Activated CD4-positive, alpha-beta T cell treated with anti-CD3 and anti-CD28 coated beads for 24 hours (primary cell): ENCODE measurements around the gene NYNRIN.

Experiments used
- DNase-seq, 2 donors: peaks; one replicate each; pipeline ENCODE4 v3.0.0-alpha.2; 2020; ENCODE audit warnings: low read depth in 2 of 2

The NYNRIN gene

DNA sequence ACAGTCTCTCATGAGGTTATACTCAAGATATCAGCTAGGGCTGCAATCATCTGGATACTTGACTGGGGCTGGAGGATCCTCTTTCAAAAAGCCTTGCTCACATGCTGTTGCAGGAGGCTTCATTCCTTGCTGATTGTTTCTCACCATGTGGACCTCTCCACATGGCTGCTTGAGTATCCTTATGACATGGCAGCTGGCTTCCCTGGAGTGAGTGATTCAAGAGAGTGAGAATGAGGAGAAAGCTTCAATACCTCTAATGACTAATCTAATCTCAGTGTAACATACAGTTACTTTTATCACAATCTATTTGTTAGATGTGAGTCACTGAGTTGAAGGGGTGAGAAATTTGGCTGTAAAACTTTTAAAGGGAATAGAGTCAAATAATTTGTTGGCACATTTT lies 58.2 kb downstream of the NYNRIN start:
- no peak for DNase-seq

DNA sequence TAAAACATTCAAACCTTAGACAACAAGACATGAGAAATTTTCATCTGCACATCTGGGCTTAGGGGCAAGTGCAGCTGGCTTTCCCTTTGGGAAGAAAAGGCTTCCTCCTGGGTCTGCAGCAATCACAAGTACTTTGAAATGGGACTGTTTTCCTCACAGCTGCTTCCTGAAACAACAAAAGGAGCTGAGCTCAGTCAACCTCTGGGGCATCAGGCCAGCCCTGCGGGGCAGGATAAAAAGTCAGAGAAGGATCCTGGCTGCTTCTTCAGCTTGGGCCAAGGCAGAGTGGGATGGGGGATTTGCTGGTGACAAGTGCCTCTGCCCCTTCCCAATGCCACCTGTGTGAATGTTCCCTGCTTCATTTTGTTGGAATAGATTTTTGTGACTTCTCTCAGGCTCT lies 59.9 kb downstream of the NYNRIN start:
- DNase-seq: no peak

DNA sequence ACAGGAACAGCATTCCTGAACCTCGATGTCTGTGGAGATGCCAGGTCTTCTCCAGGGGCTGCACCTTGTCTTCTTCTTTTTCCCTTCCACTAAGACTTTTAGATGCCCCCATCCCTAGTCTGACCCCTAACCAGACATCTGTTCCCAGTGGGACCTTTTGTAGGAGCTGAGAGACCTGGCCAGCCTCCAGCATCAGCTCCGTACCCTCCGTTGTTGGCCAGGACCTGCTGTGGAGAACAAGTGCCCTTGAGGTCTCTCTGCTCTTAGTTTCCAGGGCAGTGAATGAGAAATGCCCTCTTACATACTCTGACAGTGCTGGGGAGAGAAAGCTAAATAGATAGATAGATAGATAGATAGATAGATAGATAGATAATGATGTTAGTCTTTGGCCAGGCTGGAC lies 60.5 kb downstream of the NYNRIN start:
- no peak for DNase-seq

DNA sequence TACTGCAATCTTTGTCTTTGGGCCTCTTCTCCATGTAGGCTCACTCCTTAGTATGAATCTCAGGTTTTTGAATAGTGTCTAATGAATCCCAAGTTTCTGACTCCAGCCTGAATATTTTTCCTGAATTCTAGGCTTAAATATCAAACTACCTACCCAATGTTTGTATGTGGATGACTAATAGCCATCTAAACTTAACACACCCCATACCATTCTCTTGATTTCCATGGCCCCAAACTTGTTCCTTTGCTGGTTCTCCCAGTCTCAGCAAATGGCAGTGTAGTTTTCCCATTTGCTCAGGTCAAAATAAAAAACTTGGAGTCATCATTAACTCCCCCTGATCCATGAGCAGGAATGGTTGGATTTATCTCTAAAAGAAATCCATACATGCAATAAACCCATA lies 62.5 kb downstream of the NYNRIN start:
- DNase-seq: no peak

DNA sequence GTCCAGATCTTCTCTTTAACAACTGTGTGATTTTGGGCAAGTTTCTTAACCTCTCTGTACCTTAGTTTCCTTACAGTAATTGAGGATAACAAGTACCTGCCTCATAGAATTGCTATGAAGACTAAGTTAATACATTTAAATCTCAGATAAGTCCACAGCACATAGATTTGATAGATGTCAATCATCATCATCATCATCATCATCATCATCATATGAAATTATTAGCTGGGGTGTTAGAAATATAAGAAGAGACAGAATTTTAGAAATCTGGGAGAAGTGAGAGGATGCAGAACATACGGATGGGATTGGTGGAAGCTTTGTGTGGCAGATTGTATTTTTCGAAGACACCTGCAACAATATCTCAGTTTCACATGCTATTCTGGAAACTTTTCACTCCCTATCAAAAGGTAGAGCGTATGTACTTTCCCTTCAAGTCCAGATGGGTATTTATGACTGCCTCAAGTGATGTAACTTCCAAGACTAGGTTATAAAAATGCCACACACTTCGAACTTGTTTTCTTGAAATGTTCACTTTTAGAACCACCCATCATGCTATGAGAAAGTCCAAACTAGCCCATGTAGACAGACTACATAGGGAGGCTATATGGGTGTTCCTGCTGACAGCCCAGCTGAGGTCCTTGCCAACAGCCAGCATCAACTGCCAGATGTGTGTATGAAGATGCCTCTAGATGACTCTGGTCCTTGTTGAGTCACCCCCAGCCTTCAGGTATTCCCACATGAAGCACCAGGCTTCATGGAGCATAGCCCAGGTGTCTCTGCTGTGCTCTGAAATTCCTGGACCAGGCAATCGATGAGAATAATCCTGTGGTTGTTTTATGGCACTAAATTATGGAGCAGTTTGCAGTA lies 64.4 kb downstream of the NYNRIN start:
- no peak for DNase-seq

DNA sequence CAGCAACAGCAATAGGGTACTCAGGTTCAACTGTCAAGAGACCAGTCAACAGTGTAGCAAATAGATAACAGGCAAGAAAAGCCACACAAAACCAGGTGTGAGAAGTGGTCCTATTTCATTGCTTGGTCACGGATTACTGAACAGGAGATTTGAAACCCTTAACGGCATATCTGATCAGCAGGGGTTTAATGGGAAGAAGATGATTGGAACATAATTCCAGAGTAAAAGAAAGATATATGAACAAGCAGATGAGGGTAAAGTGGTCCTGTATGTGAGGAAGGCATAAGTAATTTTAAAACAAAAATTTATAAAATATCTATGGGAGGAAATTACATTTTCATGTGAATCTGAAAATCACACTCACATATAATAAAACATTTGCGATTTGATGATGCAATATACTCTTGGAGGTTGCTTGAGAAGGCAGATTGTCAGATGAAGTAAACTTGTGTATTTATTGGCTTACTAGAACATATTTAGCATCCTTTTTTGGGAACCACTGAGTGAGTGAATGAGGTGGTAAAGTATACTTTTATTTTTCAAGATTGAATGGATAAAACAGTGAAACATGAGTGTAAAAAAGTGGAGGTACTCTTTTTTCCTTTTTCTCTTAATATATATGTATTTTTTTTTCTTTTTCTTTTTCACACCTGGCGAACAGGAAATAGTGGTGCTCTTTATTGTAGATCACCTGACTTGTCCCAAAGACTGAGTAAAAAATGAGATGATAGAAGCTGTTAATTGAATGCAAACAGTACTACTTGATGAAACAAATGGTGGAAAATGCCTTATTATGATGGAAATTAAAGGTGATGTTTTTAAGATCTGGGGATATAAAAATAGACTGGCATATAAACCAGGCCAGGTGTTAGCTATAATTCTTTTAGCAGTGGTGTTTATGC lies 65.3 kb downstream of the NYNRIN start:
- no peak for DNase-seq

DNA sequence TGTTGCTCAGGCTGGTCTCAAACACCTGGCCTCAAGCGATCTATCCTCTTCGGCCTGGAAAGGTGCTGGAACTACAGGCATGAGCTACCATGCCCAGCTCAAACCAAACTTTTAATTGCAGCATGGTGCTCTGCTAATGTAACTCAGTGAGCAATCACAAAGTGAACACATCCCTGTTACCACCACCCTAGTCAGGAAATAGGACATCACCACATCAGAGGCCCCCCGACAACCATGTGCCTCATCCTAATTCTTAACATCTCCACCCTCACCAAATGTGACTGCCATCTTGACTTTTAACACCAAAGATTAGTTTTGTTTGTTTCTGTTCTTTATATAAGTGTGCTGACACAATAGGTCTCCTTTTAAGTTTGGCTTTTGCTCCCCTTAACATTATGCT lies 66.6 kb downstream of the NYNRIN start:
- no peak for DNase-seq

DNA sequence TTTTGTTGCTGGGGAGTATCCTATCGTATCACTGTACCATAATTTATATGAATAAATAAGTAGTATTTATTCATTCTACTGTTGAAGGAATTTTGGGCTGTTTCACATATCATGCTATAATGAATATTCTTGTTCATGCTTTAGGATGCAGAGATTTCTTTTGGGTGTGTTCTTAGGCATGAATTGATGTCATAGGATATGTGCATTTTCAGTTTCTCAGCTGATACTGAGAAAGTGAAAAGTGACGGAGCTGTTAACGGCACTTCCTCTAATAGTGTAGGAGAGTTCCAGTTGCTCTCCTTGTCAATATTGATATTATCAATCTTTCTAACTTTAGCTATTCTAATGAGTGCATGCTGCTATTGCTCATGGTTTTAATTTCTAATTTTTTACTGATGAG lies 67.0 kb downstream of the NYNRIN start:
- DNase-seq: no peak
